DMS153 (cell line): ENCODE results near the gene TRPM7.

Experiments
- DNase-seq: peaks from one replicate; lab custom pipeline; 2025; lab: John Stamatoyannopoulos, UW

The TRPM7 gene

GRCh38 chr15:50562735-50563640, 123.6 kb downstream of the TRPM7 start:
- no peak for DNase-seq

DNA sequence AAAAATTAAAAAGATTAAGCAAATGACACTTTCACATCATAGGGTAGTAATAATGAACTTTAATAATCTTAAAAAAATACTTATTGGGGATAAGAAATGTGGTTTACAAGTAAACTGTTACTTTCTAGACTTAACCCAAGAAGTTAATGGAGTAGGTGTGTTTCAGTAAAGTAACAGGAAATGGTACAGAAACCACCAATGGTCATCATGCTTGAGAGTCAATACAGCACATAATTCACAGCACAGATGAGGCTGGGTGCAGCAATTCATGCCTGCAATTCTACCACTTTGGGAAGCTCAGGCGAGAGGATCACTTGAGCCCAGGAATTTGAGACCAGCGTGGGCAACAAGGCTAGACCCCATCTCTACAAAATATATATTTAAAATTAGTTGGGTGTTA, 128.6 kb downstream of the TRPM7 start:
- no peak for DNase-seq

DNA sequence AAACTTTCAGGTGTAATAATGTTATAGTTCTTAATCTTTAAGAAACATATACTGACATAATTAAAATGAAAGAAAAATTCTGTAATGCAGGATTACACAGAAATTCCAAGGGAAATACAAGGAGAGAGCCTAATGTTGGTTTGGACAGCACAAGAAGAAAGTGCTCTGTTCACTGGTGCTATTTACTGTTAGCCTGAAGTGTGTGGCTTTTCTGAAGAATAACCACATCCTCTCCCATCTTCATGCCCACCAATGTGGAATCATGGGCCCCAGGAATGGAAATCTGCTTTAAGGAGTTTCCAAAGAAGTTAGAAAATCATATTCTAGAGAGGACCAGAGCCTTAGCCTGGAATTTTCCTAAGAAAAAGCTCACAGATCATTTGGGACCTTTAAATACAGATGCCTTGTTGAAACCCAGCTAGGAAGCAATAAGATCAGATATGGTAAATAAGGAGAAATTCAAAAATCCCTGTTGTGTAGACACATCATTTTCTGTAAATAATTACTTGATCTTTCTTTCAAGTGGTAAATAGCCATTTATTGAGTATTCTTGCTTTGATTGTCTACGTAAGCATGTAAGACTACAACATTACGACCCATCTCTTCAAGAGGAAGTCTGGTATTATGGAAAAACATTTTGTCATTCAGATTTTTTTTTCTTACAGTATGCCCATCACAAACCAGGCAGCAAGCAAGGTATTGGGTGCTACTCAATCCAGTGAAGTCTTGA, 129.8 kb downstream of the TRPM7 start:
- no peak for DNase-seq

DNA sequence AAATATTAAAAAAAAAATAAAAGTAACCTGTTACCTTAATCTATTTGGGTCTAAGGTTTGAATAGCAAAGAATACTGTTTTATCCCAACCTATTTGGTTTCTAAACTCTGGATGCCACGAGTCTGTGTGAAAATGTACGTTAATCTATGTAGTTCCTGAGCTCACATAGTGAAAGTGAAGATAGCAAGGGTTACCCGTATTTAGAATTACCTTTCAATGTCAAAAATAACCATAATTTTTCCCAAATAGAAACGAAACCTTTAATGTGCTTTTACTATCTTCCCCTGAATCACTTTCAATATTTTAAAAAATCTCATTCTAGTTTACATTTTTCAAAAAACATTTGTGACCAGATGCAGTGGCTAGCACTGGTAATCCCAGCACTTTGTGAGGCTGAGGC, 134.4 kb downstream of the TRPM7 start:
- DNase-seq, result no peak

- no peak for DNase-seq
These were observed 137.3 kb downstream of the TRPM7 start for GRCh38 chr15:50549326-50549725.

- no peak for DNase-seq
These were observed 140.0 kb downstream of the TRPM7 start, which contains the start of gene USP50 for GRCh38 chr15:50546566-50546965. Gene USP50 (minus strand): TSS chr15:50546666. CDS start chr15:50546525, 141 bp downstream.

- DNase-seq, result no peak
These were observed 142.2 kb downstream of the TRPM7 start for GRCh38 chr15:50544368-50544767.

DNA sequence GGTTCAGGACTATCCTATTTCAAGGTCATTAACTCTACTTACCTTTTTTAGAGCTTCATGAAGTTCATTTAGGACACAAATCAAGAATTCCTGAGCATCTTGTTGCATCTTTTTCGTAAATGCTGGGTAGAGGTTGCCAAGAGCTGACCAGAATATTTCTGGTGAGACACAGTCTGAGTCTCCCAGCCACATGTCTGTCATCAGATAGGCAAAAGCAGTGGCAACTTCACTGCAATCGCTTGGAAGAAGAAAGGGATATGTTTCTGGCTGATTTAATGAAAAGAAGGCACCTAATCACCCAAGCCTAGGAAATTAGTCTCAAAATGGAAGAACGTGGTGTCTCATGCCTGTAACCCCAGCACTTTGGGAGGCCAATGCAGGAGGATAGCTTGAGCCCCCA, 143.0 kb downstream of the TRPM7 start:
- no peak for DNase-seq

GRCh38 chr15:50542887-50543210, 143.7 kb downstream of the TRPM7 start:
- no peak for DNase-seq

DNA sequence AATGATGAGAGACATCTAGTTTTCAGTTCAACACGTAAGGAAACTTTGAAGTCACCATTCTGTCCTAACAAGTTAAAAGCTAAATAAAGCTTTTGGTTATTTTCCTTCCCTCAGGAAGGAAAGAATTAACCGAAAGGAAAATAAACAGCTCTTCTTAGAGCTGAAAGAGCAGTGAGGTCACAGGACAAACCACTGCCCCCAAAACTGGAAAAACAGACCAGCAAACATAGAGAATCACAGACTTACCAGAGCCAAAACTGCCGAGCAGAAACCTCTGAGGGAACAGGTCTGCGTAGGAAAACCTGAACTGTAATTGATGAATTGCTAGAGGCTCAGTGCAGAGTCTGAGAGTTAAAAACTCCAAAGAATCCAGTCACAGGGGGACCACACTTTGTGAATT, 154.8 kb downstream of the TRPM7 start:
- DNase-seq, result no peak

- no peak for DNase-seq
These were observed 155.4 kb downstream of the TRPM7 start for GRCh38 chr15:50531163-50531562.

DNA sequence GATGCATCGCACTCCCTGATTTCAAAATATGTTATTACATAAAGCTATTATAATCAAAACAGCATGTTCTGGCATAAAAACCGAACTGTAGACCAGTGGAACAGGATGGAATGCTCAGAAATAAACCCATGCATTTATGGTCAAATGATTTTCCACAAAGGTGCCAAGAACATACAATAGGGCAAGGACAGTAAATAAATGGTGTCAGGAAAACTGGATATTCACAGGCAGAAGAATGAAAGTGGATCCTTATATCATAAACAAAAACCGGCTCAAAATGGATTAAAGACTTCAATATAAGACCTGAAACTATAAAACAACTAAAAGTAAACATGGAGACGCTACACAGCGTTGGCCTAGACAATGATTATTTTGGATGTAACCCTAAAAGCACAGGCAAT, 162.7 kb downstream of the TRPM7 start:
- no peak for DNase-seq

GRCh38 chr15:50519740-50520425, 166.7 kb downstream of the TRPM7 start:
- DNase-seq, result no peak

DNA sequence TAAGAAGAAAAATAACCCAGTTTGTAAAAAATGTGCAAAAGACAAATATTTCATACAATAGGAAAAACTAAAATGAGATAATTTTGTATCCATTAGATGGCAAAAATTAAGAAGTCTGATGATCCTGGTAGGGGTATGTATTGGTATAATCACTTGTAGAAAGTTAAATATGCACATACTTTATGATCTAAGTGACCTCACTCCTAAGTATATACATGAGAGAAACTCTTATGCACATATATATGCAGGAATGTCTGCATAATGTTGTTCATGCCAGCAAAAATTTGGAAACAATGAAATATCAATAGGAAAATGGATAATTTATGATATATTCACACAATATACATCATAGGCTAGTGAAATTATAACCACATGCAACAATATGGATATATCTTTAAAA, 173.6 kb downstream of the TRPM7 start:
- no peak for DNase-seq
